T-helper 1 cell (primary cell): ENCODE measurements around the gene PRSS53.
A peak's percentile ranks its signal among the peaks of the same experiment; 100 is the strongest.

ENCODE experiments used
- DNase-seq, 5 donors: peaks; one replicate each; pipeline ENCODE4 v3.0.0-alpha.2; 2012 to 2020

Gene PRSS53

GRCh38 chr16:31077592-31078396 lies 10.9 kb downstream of the PRSS53 start:
- DNase-seq, result no peak

- no peak for DNase-seq
Measured at GRCh38 chr16:31077024-31077423, 11.7 kb downstream of the PRSS53 start.

GRCh38 chr16:31076319-31076718 lies 12.4 kb downstream of the PRSS53 start:
- DNase-seq, result no peak

GRCh38 chr16:31074814-31075183 lies 13.9 kb downstream of the PRSS53 start:
- no peak for DNase-seq

GRCh38 chr16:31073970-31074813 lies 14.6 kb downstream of the PRSS53 start, which contains the start of the genes ZNF646 and ZNF668:
TSS of gene ZNF646 (plus strand) at chr16:31074422. CDS start at chr16:31076325, 1,903 bp downstream.
TSS of gene ZNF668 (minus strand) at chr16:31074240. CDS start at chr16:31064459, 9,781 bp downstream.
- DNase-seq, result peak; percentile 98 to 99 (median 98)

GRCh38 chr16:31073142-31073969 lies 15.4 kb downstream of the PRSS53 start:
- DNase-seq, result peak; percentile 78 to 89 (median 83)

- peak in 2 of 5 donors; percentile 23 to 61 for DNase-seq
Measured at GRCh38 chr16:31072540-31073141, 16.1 kb downstream of the PRSS53 start.

- no peak for DNase-seq
Measured at GRCh38 chr16:31071861-31072260, 16.9 kb downstream of the PRSS53 start.

GRCh38 chr16:31067342-31067741 lies 21.4 kb downstream of the PRSS53 start:
- no peak for DNase-seq

GRCh38 chr16:31064882-31065461 lies 23.8 kb downstream of the PRSS53 start:
- no peak for DNase-seq

GRCh38 chr16:31063843-31064611 lies 24.7 kb downstream of the PRSS53 start:
- DNase-seq, result peak in 1 of 5 donors; percentile 53

GRCh38 chr16:31063495-31063842 lies 25.3 kb downstream of the PRSS53 start:
- no peak for DNase-seq

- DNase-seq, result no peak
Measured at GRCh38 chr16:31061813-31062440, 26.8 kb downstream of the PRSS53 start.

- DNase-seq, result no peak
Measured at GRCh38 chr16:31061126-31061812, 27.5 kb downstream of the PRSS53 start.

GRCh38 chr16:31055613-31056012 lies 33.1 kb downstream of the PRSS53 start:
- no peak for DNase-seq

- DNase-seq, result no peak
Measured at GRCh38 chr16:31052114-31052513, 36.6 kb downstream of the PRSS53 start.

- DNase-seq, result no peak
Measured at GRCh38 chr16:31050280-31051030, 38.3 kb downstream of the PRSS53 start.

- DNase-seq, result no peak
Measured at GRCh38 chr16:31043898-31044481, 44.8 kb downstream of the PRSS53 start.

GRCh38 chr16:31043352-31043751 lies 45.4 kb downstream of the PRSS53 start:
- DNase-seq, result no peak
